Left renal pelvis (tissue), 4 donors: ENCODE data around the gene KCNN4. TPM values are rescaled to one million over a fixed set of nuclear protein-coding genes. Genes with fewer than 3 reads are reported as not detected.
"Not testable (repeated sequence)": the region's sequence is repeated elsewhere in the genome, so short reads cannot be mapped to it uniquely, and the experiment has no call there.

ENCODE experiments used
- DNase-seq, 4 donors: peaks; one replicate each; pipeline ENCODE4 v3.0.0-alpha.2; 2013; ENCODE audit warnings: low read depth in 4 of 4, low spot score in 3 of 4
- polyA plus RNA-seq, 4 donors: library from polyadenylated mRNA; unstranded; fragments of 120-200 nt; gene quantifications; one replicate each; pipeline ENCODE4 v1.2.1, GENCODE V29; 2013; ENCODE audit not compliant: insufficient read length in 4 of 4

Gene KCNN4
- polyA plus RNA-seq, 4 donors, result 0.96 to 3.4 (median 1.5) TPM

- DNase-seq, result no peak
Observed at GRCh38 chr19:43775299-43775890, 5.4 kb downstream of the KCNN4 start.

- DNase-seq, result not testable (repeated sequence)
Observed at GRCh38 chr19:43774940-43775258, 5.9 kb downstream of the KCNN4 start.

GRCh38 chr19:43774103-43774939 lies 6.5 kb downstream of the KCNN4 start:
- no peak for DNase-seq

GRCh38 chr19:43773725-43774102 lies 7.1 kb downstream of the KCNN4 start:
- no peak for DNase-seq

- no peak for DNase-seq
Observed at GRCh38 chr19:43769256-43769655, 11.5 kb downstream of the KCNN4 start.

GRCh38 chr19:43768273-43769050 lies 12.3 kb downstream of the KCNN4 start:
- DNase-seq, result no peak

- DNase-seq, result no peak
Observed at GRCh38 chr19:43767818-43768217, 13.0 kb downstream of the KCNN4 start.

GRCh38 chr19:43767316-43767715 lies 13.5 kb downstream of the KCNN4 start:
- no peak for DNase-seq

- DNase-seq, result no peak
Observed at GRCh38 chr19:43766755-43767043, 14.1 kb downstream of the KCNN4 start.

GRCh38 chr19:43765109-43765876 lies 15.5 kb downstream of the KCNN4 start:
- DNase-seq, result no peak

- not testable (repeated sequence) for DNase-seq
Observed at GRCh38 chr19:43764684-43765083, 16.1 kb downstream of the KCNN4 start.

GRCh38 chr19:43763473-43763939 lies 17.3 kb downstream of the KCNN4 start:
- DNase-seq, result no peak

- no peak for DNase-seq
Observed at GRCh38 chr19:43762814-43763213, 18.0 kb downstream of the KCNN4 start.

- no peak for DNase-seq
Observed at GRCh38 chr19:43760941-43761340, 19.8 kb downstream of the KCNN4 start.

- no peak for DNase-seq
Observed at GRCh38 chr19:43759515-43759914, 21.3 kb downstream of the KCNN4 start.

GRCh38 chr19:43755256-43755801 lies 25.4 kb downstream of the KCNN4 start:
- peak in 2 of 4 donors; percentile 62 to 63 for DNase-seq

GRCh38 chr19:43754503-43755255 lies 26.1 kb downstream of the KCNN4 start, which contains the start of gene SMG9:
Gene SMG9 (minus strand): TSS chr19:43754962. CDS start chr19:43750741, 4,221 bp downstream.
- peak; percentile 95 to 98 (median 96) for DNase-seq

- no peak for DNase-seq
Observed at GRCh38 chr19:43754253-43754502, 26.6 kb downstream of the KCNN4 start.

- DNase-seq, result no peak
Observed at GRCh38 chr19:43752287-43752875, 28.4 kb downstream of the KCNN4 start.
